Suppressor macrophage (primary cell): Measurements from ENCODE around the gene DAB1.

Experiments
- DNase-seq, 4 experiments: peaks; one replicate each; pipeline ENCODE4 v3.0.0-alpha.2; 2020 to 2022

DAB1 gene

DNA sequence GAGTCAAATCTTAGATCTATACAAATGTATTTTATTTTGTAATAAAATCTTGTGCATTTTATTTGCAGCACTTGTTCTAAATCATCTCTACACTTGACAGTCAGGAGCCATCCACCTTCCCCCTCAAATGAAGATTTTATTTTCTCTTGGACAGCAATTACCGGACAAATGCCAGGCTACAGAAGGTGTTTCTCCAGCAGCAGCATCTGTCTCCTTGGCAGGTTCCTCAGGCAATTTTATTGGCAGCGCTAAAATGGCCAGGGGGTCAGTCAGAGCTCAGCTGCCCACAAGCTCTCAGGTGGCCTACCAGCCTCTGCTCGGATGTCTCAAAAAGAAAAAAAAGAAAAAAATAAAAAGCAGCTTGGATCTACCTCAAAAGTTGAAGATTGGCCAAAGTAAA is 107.6 kb downstream of the DAB1 start:
- no peak for DNase-seq

DNA sequence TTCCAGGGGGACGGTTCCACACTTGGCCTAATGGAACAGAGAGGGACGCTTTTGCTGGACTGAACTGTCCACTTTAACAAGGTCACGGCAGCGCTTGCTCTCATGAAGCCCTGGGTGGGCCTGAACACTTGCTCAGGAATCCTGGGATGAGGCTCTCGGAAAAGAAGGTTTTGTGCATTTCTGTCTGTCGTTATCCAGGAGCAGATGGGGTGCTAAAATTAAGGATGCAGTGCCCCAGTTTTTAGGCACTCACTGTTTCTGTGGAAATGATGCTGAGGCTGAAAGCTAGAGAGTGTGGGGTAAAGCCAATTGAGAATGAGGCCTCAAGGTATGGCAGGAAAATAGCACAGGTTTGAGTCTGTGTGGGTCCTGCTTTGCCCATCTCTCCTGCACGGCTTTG is 111.0 kb downstream of the DAB1 start:
- no peak for DNase-seq

DNA sequence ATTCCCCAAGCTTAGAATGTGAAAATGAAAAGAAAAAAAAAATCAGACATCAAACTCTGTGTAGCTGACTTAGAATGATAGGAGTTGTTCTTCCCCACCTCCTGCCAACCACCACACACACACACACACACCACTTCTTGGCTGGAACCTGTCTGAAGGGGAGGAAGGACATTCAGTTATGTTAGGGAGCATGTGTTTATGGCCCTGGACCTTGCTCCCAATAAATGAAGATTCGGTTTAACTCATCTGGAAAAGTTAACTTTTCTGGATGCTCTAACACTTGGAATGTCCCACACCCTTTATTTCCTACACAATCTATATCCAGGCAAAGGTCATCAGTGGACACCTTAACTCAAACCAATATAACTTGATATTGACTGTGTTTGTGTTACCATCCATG is 112.4 kb downstream of the DAB1 start:
- DNase-seq: no peak

DNA sequence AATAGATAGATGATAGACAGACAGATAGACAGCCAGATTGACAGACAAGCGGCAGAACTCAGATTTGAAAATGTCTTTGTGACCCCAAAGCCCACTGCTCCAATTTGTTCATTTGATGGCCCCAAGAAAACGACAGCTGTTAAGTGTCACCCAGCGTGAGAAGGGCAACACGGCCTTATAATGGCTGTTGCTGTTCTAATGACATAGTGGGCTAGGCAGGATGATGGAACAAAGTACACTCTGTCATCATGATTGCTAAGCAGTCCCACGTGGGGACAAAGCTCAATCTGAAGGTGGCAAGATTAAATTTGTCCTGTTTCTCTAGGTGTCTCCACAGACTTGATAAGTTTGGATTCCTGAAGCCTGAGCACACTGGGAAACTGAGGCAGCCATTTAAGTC is 112.9 kb downstream of the DAB1 start:
- no peak for DNase-seq

DNA sequence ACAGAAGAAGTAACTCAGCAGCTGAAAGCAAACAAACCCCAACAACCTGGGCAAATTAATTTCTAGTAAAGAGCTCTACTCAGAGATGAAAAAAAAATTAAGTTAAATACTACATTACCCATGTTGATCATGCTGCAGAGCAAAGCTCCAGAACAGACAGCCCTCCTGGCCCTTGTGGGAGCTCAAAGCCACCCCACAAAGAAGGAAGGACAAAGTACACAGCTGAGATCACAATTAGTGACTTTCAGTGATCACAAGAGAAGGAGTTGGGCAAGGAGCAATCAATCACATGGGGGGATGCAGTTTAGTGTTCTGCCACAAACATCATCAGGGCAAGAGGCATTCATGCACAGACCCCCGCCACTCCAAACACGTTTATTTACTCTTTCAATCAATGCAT is 114.2 kb downstream of the DAB1 start:
- no peak for DNase-seq

DNA sequence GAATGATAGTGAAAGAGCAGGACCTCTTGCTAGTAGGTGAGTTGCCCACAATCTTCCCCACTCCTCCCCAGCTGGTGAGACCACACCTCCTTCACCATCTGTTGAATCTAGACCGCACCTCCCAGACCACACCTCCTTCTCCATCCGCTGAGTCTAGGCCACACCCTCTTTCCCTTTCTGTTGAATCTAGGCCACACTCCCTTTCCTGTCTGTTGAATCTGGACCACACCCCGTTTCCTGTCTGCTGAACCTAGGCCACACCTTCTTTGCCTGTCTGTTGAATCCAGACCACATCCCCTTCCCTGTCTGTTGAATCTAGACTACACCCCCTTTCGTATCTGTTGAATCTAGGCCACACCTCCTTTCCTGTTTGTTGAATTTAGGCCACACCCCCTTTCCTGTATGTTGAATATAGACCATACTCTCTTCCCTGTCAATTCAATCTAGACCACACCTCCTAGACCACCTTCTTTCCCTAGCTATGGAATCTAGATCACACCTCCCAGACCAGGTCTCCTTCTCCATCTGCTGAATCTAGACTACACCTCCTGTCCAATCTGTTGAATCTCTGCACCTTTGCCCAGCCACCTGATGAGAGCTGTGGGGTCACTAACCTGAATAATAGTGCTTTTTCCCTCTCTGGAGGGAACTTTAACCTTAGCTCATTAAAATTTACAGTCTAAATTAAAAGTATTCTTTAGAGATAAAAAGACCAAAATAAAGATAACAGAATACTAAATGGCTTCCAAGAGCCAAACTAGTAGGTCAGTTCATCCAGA is 116.3 kb downstream of the DAB1 start:
- DNase-seq: no peak

DNA sequence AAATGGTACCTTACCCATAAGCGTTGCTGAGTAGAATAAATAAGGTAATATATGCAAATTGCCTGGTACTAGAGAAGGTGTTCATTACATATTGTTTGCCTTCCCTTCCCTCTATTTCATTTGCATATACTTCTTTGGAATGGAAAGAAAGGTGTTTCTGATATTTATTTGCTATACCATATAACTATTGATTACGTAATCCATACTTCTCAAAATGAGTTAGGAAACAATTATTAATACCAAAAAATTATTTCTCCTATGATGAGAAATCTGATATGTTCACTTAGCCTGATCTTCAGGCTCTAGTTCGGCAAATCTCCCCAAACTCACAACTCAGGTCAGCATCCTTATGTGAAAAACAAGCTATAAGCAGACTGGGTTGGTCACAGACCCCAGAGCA is 119.3 kb downstream of the DAB1 start:
- DNase-seq: no peak

DNA sequence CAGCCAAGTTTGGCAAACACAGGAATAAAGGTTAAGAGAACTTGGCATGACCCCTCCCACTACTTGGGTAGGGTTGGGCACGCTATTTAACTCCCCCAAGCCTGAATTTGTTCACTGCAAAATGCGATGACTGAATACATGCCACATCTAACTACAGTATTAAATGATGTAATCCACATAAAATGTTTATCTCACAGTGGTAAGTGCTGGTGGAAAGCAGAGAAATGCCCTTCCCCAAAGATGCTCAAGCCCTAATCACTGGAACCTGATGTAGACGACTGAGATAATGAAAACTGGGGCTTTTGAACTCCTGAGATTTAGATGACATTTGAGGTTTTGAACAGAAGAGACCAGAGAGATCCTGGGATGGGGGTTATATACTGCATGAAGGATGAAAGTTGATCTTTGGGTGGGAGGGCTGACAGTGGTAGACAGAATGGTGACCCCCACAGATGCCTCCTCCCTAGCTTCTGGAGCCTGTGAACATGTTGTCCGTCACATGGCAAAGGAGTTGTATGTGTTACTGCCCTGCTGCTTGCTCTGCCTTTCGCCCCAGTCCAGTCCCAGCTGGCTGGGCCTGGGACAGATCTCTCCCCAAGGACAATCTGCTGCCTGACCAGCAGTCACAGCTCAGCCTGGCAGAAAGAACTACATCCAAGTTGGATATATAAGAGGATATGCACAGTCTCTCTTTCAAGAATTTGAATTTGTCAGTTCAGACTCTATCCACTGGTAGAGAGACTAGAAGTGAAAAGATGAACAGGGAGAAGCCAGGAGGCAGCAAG is 120.9 kb downstream of the DAB1 start:
- no peak for DNase-seq

DNA sequence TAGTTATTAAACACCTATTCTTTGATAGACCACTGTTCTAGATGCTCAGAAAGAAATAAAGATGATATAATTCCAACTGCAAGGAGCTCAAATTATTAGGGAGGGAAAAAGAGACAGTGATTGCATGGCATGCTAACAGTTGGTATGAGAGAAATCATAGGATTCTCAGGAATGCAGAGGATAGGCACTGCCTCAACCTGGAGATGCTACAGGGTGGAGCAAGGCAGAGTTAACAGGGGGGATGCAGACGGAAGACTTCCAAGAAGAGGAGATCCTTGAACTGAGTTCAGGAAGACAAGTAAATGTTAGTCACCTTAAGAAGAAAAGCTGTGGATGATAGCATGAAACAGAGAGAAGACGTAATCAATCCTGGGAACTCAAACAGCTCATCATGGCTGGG is 123.7 kb downstream of the DAB1 start:
- no peak for DNase-seq

DNA sequence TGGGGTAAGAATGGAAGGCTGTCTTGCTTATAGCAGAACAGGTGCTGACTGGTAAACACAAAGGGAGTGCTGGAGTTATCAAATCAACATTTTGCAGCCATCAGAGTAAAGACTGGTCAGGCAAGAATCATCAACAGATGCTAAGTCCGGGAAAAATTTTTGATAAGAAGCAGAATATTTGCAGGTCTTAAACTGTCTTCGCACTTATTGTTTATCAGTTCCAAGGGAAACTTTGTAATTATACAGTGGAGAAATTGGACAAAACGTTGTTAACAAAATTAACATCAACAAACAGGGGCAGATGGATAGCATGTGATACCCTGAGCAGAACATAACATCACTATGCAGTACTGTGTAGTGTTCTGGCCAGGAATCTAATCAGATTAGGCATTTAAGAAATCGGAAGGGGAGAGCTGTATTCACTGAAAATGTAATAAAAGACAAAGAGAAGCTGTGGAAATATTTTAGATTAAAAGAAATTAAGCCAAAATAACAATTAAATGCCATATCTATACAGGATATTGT is 127.1 kb downstream of the DAB1 start:
- no peak for DNase-seq

DNA sequence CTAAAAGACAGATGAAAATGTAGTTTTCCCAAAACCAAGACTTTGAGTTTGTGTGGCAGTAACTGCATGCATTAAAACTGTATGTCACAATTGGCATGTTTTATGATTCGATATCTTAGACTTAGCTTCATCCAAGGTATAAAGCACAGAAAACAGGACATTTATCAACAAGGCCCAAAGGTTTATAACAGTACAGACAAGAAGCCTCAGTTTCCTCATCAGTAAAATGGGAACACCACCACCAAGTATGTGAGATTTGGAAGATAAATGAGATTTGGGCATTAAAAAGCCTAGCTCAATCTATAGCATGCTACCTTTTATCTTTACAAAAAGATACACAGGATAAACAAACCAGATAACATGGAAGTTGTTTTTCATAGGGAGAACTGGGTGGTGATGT is 128.5 kb downstream of the DAB1 start:
- DNase-seq: no peak

DNA sequence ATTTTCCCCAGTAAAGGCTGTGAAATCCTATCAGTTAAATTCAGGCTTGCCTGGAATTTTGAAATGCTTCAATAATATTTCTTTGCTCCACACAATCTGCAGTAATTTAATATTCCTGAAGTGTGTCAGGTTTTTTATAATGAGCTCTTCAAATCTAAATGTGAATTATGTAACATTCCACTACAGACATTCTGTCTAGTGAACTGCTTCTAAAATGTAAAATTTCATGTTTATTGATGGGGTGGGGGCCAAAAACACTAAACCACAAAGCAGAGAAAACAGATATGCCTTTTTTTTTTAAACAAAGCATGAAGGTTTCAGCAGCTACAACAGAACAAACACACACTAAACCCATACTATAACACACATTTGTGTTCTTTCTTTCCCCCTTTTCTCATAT is 129.7 kb downstream of the DAB1 start:
- DNase-seq: no peak

DNA sequence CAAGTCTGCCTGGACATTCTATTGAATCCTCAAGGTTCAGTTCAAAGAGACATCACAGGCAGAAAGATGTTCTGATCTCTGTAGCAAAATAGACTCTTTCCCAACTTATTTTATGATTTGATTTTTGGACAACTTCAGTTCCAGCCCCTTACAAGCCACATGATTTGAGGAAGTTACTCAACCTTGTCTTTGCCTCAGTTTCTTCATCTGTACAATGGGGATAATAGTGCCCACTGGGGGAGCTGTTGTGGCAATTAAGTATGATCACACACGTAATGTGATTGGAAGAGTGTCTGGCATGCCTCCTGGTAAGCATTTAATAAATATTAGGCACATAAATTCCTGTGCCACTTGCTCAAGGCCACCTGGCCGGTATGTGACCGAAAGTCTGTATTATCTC is 130.6 kb downstream of the DAB1 start:
- DNase-seq: no peak

DNA sequence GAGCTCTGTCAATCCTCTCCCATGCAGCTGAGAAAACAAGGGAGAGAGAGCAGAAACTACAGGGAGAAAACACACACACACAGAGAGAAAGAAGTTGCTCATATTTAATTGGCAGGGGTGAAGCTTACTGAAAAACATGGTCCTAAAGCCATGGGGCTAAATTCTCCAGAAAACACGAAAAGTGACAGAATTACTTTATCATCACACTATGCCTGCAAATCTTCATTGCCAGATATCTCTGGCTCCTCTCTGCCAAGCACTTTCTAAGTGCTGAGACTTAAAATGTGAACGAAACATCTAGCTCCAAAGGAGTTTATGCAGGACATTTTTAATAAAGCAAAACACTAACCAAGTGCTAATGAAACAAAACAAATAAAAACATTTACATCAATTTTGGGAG is 134.1 kb downstream of the DAB1 start:
- no peak for DNase-seq

DNA sequence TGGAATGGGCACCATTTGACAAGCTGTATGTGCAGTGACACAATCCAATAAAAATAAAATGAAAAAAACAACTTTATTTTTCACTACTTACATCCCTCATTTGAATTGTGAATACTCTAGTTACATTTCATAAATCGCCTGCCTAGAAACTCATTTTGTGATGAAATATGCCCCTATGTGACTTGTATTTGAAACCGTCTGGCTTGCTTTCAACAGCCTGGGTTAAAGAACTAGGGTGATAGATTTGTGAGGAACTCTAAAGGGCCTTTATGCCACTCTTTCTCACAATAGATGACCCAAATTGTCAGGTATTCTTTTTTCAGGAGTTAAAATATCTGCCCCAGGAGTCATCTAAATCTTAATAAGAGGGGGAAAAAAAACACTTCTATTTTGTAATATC is 137.9 kb downstream of the DAB1 start:
- no peak for DNase-seq

DNA sequence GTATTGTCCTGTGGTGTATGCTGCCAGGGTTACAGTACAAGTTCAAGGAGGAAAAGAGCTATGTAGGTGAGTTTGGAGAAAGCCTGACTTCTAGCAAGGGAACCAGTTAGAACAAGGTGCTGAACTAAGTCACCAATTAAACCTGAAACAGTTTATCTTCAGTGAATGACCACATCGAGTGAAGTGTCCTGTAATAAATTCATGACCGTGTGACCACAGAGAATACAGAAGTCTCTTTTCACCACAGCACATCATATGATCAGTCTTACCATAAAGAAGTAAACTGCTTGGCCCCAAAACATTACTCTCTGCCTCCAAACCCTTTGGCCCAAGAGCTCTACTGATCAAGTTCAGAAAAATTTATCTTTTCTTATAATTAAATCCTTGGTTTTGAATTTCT is 141.4 kb downstream of the DAB1 start:
- DNase-seq: no peak

DNA sequence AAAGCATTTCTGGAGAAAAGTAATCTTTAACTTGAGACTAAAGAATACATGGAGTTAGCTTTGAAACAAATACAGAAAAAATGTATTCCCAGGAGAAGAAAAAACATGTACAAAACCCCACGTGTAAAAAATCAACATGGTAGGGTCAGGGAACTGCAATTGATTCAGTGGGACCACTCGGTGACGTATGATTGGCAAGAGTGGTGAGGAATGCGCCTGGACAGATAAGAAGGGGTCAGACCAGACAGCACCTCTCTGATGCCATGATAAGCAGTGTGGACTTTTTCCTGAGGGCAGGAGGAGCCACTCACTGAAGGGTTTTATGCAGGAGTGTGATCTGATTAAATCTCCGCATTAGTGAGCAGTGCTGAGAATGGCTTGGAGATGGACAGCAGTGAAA is 142.5 kb downstream of the DAB1 start:
- DNase-seq: no peak

DNA sequence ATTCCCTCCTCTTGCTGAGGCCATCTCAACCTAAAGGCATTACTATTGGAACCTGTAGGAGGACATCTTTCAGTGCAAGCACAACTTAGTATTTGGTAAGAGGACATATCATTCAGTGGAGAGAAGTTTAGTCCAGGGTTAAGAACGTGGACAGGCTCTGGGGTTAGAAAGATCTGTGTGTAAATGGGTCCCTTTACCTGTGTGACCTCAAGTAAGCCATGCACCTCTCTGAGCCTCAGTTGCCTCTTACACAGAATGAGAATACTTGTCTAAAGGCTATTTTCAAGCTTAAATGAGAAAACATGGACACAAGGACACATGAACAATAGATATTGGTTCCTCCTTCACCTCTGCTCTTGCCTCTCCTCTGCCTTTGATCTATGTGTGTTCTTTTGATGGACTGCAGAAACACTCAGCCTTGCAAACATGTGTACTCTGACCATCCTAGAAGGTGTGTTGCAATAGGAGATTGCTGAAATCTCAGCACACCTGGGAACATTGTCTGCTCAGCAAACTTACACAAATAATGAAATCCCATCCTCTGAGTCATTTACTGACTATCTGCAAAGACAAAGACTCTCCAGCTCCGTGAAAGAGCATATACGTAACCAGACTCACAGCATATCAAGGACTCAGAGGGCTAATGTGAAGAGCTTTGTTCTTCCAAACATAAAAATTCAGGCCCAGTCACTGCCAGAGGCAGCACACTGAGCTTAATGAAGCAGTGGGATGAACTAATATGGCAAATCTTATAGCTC is 143.8 kb downstream of the DAB1 start:
- no peak for DNase-seq

DNA sequence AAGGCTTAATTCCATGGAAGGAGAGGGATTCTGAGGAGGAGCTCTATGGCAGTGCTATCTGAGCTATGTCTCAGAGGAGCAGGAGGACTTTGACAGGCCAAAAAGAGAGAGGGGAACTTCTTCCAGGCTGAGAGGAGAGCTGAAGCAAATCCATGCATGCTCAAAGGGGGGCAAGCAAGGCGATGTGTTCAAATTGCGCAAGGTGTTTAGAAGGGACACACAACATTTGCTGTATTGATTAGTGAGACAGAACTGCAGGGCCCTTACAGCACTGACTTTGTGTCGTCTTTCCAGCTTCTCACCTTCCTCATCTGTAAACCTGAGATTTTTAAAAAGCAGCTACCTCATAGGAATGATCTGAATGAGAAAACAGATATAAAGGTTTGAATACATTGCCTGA is 145.3 kb downstream of the DAB1 start:
- no peak for DNase-seq

DNA sequence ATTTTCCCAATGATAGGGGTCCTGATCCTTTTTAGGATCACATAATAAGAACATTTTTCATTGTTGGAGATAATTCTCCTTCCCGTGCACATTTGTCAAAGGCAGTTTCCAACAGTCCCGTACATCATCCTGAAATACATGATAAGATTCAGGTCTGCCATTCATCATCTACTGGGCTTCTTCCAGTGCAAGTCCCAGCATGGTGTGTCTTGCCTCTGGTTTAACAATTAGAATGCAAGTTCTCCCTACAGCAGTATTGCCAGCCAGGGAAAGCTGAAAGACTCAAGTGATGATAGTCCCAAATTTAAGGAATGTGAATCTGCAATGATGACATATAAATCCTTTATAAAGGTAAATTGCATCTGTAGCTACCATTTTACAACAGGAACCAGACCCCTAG is 146.2 kb downstream of the DAB1 start:
- no peak for DNase-seq

DNA sequence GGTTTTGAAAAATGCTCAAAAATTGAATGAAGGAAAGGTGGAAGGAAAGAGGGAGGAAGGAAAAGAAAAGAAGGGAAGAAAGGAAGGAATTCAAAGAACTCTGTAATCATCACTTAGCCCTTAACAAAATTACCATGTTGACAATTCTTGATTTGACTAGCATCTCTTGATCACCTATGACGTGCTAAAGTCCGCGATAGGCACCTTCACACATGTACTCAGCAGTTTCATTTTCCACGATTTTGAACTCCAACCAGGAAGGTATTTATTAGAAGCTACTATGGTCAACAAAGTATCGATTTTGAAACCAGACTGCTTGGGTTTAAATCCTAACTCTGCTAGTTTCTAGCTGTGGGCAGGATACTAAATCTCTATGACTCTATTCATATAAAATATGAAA is 146.9 kb downstream of the DAB1 start:
- DNase-seq: no peak

DNA sequence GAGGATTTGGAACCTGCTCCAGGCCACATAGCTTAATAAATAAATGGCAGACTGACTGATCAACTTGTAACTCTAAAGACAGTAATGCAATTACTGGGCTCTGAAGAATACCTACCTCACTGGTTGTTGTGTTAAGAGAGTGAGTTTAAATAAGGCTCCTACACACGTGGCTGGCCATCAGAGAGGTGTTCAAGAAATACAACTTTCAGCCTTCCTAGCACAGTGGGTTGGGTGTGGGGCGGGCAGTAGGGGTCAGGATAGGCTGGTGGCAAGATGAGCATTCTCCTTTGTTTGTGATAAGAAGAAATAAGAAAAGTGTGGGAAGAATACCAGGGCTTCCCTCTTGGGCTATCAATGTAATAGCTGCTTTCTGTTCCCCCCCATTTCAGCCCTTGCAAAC is 151.3 kb downstream of the DAB1 start:
- DNase-seq: no peak

DNA sequence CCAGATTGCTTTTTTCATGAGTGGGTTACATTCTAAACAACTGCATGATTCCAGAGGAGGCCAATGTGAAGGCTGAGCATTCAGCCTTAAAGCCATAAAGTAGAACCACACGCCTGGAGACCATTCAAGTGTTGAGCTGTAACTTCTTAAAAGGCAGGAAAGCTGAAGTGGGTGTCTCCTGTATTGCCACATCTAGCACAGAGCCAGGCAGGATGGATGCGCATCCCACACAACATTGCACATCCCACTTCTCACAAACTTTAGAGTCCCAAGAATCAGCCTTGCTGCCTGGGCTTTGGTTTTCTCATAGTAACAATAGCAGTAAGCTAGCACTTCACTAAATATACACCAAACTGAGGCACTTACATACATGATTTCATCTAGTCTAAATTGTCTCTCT is 151.7 kb downstream of the DAB1 start:
- DNase-seq: no peak
